HG03432 (cell line): ENCODE measurements around the gene EPHA2.

ENCODE experiments used
- ATAC-seq: cut with Tn5 transposase; IDR thresholded peaks from one replicate; pipeline ENCODE4 v1.9.1; 2021; ENCODE audit warnings: mild to moderate bottlenecking, moderate library complexity; ENCODE audit not compliant: unreplicated experiment

EPHA2 gene

GRCh38 chr1:16076865-16077238 lies 79.0 kb downstream of the EPHA2 start:
- no peak for ATAC-seq

GRCh38 chr1:16076031-16076864 lies 79.6 kb downstream of the EPHA2 start:
- no peak for ATAC-seq

GRCh38 chr1:16075337-16076030 lies 80.4 kb downstream of the EPHA2 start:
- no peak for ATAC-seq
